Activated CD4-positive, alpha-beta T cell treated with anti-CD3 and anti-CD28 coated beads, Interleukin-2, amount 50 U/mL, for 16 hours (primary cell): ENCODE measurements around the gene CTNNA2.

Source experiments
- DNase-seq: peaks from one replicate; pipeline ENCODE4 v3.0.0-alpha.2; 2020

Gene CTNNA2

GRCh38 chr2:80247339-80247738 is 734.5 kb downstream of the CTNNA2 start:
- no peak for DNase-seq

- no peak for DNase-seq
These were observed 735.3 kb downstream of the CTNNA2 start for GRCh38 chr2:80248146-80248545.

GRCh38 chr2:80252294-80252986 is 739.6 kb downstream of the CTNNA2 start:
- DNase-seq: no peak

GRCh38 chr2:80255918-80256781 is 743.3 kb downstream of the CTNNA2 start:
- DNase-seq: no peak

- DNase-seq: no peak
These were observed 743.9 kb downstream of the CTNNA2 start for GRCh38 chr2:80256782-80257167.

- no peak for DNase-seq
These were observed 744.6 kb downstream of the CTNNA2 start for GRCh38 chr2:80257450-80257849.

- DNase-seq: no peak
These were observed 745.5 kb downstream of the CTNNA2 start for GRCh38 chr2:80258341-80258740.

- DNase-seq: no peak
These were observed 745.9 kb downstream of the CTNNA2 start for GRCh38 chr2:80258793-80259192.

GRCh38 chr2:80259292-80259691 is 746.4 kb downstream of the CTNNA2 start:
- no peak for DNase-seq

GRCh38 chr2:80266231-80266630 is 753.4 kb downstream of the CTNNA2 start:
- DNase-seq: no peak

- no peak for DNase-seq
These were observed 757.0 kb downstream of the CTNNA2 start for GRCh38 chr2:80269806-80270205.

GRCh38 chr2:80280598-80280997 is 767.7 kb downstream of the CTNNA2 start:
- DNase-seq: no peak

- DNase-seq: no peak
These were observed 768.2 kb downstream of the CTNNA2 start for GRCh38 chr2:80281049-80281448.

- no peak for DNase-seq
These were observed 775.7 kb downstream of the CTNNA2 start for GRCh38 chr2:80288576-80288975.

GRCh38 chr2:80291656-80292055 is 778.8 kb downstream of the CTNNA2 start:
- no peak for DNase-seq

- DNase-seq: no peak
These were observed 779.6 kb downstream of the CTNNA2 start for GRCh38 chr2:80292474-80292873.

GRCh38 chr2:80293039-80293438 is 780.2 kb downstream of the CTNNA2 start:
- DNase-seq: no peak

- no peak for DNase-seq
These were observed 786.1 kb downstream of the CTNNA2 start for GRCh38 chr2:80298954-80299353.

- no peak for DNase-seq
These were observed 786.8 kb downstream of the CTNNA2 start for GRCh38 chr2:80299661-80300060.

GRCh38 chr2:80300346-80300745 is 787.5 kb downstream of the CTNNA2 start:
- no peak for DNase-seq

GRCh38 chr2:80300954-80301353 is 788.1 kb downstream of the CTNNA2 start:
- no peak for DNase-seq

GRCh38 chr2:80302001-80302313 is 789.1 kb downstream of the CTNNA2 start:
- no peak for DNase-seq

- DNase-seq: no peak
These were observed 789.6 kb downstream of the CTNNA2 start for GRCh38 chr2:80302314-80303005.
